HCT116 (cell line): ENCODE results near the gene GGTLC2. TPM values are rescaled to one million over a fixed set of nuclear protein-coding genes. Genes with fewer than 3 reads are reported as not detected.

Experiments used
- ATAC-seq: fragments of 200-7000 bp; cut with Tn5 transposase; 2 replicates; pipeline ENCODE4 v1.9.1; 2020; ENCODE audit warnings: mild to moderate bottlenecking, moderate library complexity
- BruUV-seq: library from RNA; stranded (reverse); fragments of 400-500 nt; replicated peaks from 2 replicates; lab custom pipeline; 2021; lab: Mats Ljungman, UMichigan
- CTCF ChIA-PET: fragments of 300-600 bp; sonication (Branson Sonifier 250); formaldehyde crosslinking; loops from one replicate; lab custom pipeline; 2021; ENCODE audit warnings: antibody characterized with exemption; lab: Charles Lee
- POLR2A ChIA-PET: fragments of 300-600, 350-600 bp; sonication (Branson Sonifier 250); formaldehyde crosslinking; loops from one replicate; lab custom pipeline; 2021; ENCODE audit warnings: antibody characterized with exemption; lab: Charles Lee
- RAD21 ChIA-PET, 2 experiments: fragments of 300-600 bp; sonication (Branson Sonifier 250); formaldehyde crosslinking; loops; one replicate each; lab custom pipeline; 2023; ENCODE audit warnings: low total read pairs in 2 of 2; ENCODE audit not compliant: uncharacterized antibody in 2 of 2, unreplicated experiment in 2 of 2, low non-redundant PET in 1 of 2; lab: Charles Lee
- DNase-seq: peaks from one replicate; pipeline ENCODE4 v3.0.0-alpha.2; 2010; ENCODE audit warnings: low read depth, low spot score
- H2AFZ ChIP-seq: fragments of 200-600 bp; shearing (Covaris generic), sonication (generic); 2 replicates; pipeline ENCODE4 v1.6.1; 2017; ENCODE audit warnings: low read depth, mixed run types, mixed read lengths, antibody characterized with exemption, low read length; ENCODE audit not compliant: poor library complexity, severe bottlenecking
- H3K27ac ChIP-seq: 2 replicates; pipeline ENCODE4 v1.5.1; 2012; ENCODE audit warnings: low read depth, low read length
- H3K27me3 ChIP-seq: fragments of 200-600 bp; sonication (generic); 2 replicates; pipeline ENCODE4 v1.6.1; 2016; ENCODE audit warnings: mixed run types, low read length, mixed read lengths; ENCODE audit not compliant: insufficient read depth
- H3K36me3 ChIP-seq, 2 experiments: fragments of 200-500 bp in 1 of 2; fragments of 200-600 bp in 1 of 2; sonication (Bioruptor generic) in 1 of 2; sonication (generic) in 1 of 2; 2 replicates each; pipeline versions ENCODE4 v1.5.1 to v1.6.1; 2014 to 2016; ENCODE audit warnings: low read length in 2 of 2, inconsistent platforms in 1 of 2, mixed read lengths in 1 of 2, mixed run types in 1 of 2; ENCODE audit not compliant: insufficient read depth in 2 of 2, control insufficient read depth in 1 of 2
- H3K4me1 ChIP-seq, 2 experiments: fragments of 200-600 bp in 1 of 2; sonication (generic) in 1 of 2; 2 replicates each; pipeline versions ENCODE4 v1.5.1 to v1.6.1; 2012 to 2017; ENCODE audit warnings: low read length in 2 of 2, inconsistent platforms in 1 of 2, mild to moderate bottlenecking in 1 of 2, mixed read lengths in 1 of 2, mixed run types in 1 of 2, moderate library complexity in 1 of 2; ENCODE audit not compliant: insufficient read depth in 2 of 2, control insufficient read depth in 1 of 2
- H3K4me2 ChIP-seq: fragments of 200-600 bp; sonication (generic); 2 replicates; pipeline ENCODE4 v1.6.1; 2017; ENCODE audit warnings: mixed run types, low read length, mixed read lengths
- H3K4me3 ChIP-seq, 2 experiments: fragments of 200-600 bp in 1 of 2; sonication (generic) in 1 of 2; replicated peaks in 1 of 2; 2 replicates each; pipeline ENCODE4 v1.5.1; 2011 to 2016; ENCODE audit warnings: low read length in 2 of 2, control low read depth in 1 of 2, low read depth in 1 of 2, mild to moderate bottlenecking in 1 of 2, mixed read lengths in 1 of 2, mixed run types in 1 of 2
- H3K79me2 ChIP-seq: fragments of 200-600 bp; sonication (generic); 2 replicates; pipeline ENCODE4 v1.6.1; 2017; ENCODE audit warnings: mild to moderate bottlenecking, mixed run types, low read length, moderate library complexity, mixed read lengths; ENCODE audit not compliant: insufficient read depth
- H3K9ac ChIP-seq: fragments of 200-600 bp; sonication (generic); 2 replicates; pipeline ENCODE4 v1.6.1; 2016; ENCODE audit warnings: low read length, mixed read lengths
- H3K9me2 ChIP-seq: fragments of 200-600 bp; sonication (generic), shearing (Covaris generic); 2 replicates; pipeline ENCODE4 v1.6.1; 2017; ENCODE audit warnings: mixed run types, mild to moderate bottlenecking, moderate library complexity; ENCODE audit not compliant: insufficient read depth
- H3K9me3 ChIP-seq, 2 experiments: fragments of 200-500 bp in 1 of 2; fragments of 200-600 bp in 1 of 2; sonication (Bioruptor generic) in 1 of 2; sonication (generic) in 1 of 2; 2 replicates each; pipeline ENCODE4 v1.6.1; 2014 to 2017; ENCODE audit warnings: low read length in 2 of 2, mixed read lengths in 2 of 2, inconsistent platforms in 1 of 2, low read depth in 1 of 2, mild to moderate bottlenecking in 1 of 2, mixed run types in 1 of 2, moderate library complexity in 1 of 2; ENCODE audit not compliant: control insufficient read depth in 1 of 2, insufficient read depth in 1 of 2
- H4K20me1 ChIP-seq: fragments of 200-600 bp; sonication (generic), shearing (Covaris generic); 2 replicates; pipeline ENCODE4 v1.6.1; 2017; ENCODE audit warnings: mixed run types, mild to moderate bottlenecking, moderate library complexity; ENCODE audit not compliant: insufficient read depth
- CBX3 ChIP-seq: IDR thresholded peaks from 2 replicates; pipeline ENCODE4 v1.6.1; 2012; ENCODE audit warnings: low read depth
- CTCF ChIP-seq, 3 experiments: fragments of 200-600 bp in 1 of 3; sonication (generic) in 1 of 3; IDR thresholded peaks in 2 of 3; conservative IDR thresholded peaks in 1 of 3; 2 replicates each; pipeline ENCODE4 v1.5.1; 2012 to 2017; ENCODE audit warnings: low read depth in 2 of 3, low read length in 2 of 3, antibody characterized with exemption in 1 of 3, borderline replicate concordance in 1 of 3, control low read depth in 1 of 3, mild to moderate bottlenecking in 1 of 3, mixed read lengths in 1 of 3, mixed run types in 1 of 3, moderate library complexity in 1 of 3; ENCODE audit not compliant: insufficient read depth in 1 of 3
- ELF1 ChIP-seq: IDR thresholded peaks from 2 replicates; pipeline ENCODE4 v1.6.1; 2012; ENCODE audit warnings: low read depth, borderline replicate concordance
- EZH2phosphoT487 ChIP-seq: fragments of 200-600 bp; IDR thresholded peaks from 2 replicates; pipeline ENCODE4 v1.6.1; 2018; ENCODE audit warnings: antibody characterized with exemption, borderline replicate concordance
- FOSL1 ChIP-seq: IDR thresholded peaks from 2 replicates; pipeline ENCODE4 v1.6.1; 2012; ENCODE audit warnings: low read depth
- JUND ChIP-seq: IDR thresholded peaks from 2 replicates; pipeline ENCODE4 v1.6.1; 2012
- POLR2AphosphoS5 ChIP-seq: IDR thresholded peaks from 2 replicates; pipeline ENCODE4 v1.6.1; 2011; ENCODE audit warnings: mild to moderate bottlenecking, low read depth, low read length, moderate library complexity
- RAD21 ChIP-seq: IDR thresholded peaks from 2 replicates; pipeline ENCODE4 v1.6.1; 2012; ENCODE audit warnings: low read depth, mild to moderate bottlenecking
- SP1 ChIP-seq: IDR thresholded peaks from 2 replicates; pipeline ENCODE4 v1.6.1; 2012; ENCODE audit warnings: low read depth
- SRF ChIP-seq: IDR thresholded peaks from 2 replicates; pipeline ENCODE4 v1.6.1; 2012; ENCODE audit warnings: low read depth
- ZBTB33 ChIP-seq: IDR thresholded peaks from 2 replicates; pipeline ENCODE4 v1.6.1; 2011; ENCODE audit warnings: mild to moderate bottlenecking, low read length, moderate library complexity; ENCODE audit not compliant: insufficient replicate concordance; ENCODE audit errors: extremely low read depth
- ZFX ChIP-seq: fragments of 450-650 bp; IDR thresholded peaks from 2 replicates; pipeline ENCODE4 v1.6.1; 2017
- intact Hi-C: fragments of 100-400 bp; cut with micrococcal nuclease; formaldehyde crosslinking; loops from 2 replicates; pipeline ENCODE4 v1.10.0; 2022
- total RNA-seq: library from RNA; stranded (reverse); gene quantifications from one replicate; pipeline ENCODE4 v1.2.1, GENCODE V29; 2021; ENCODE audit not compliant: unreplicated experiment
- TF ChIP-seq, protein P1 (sequence below): IDR thresholded peaks from 2 replicates; pipeline ENCODE4 v1.6.1; 2012; ENCODE audit warnings: low read depth

Gene GGTLC2
- total RNA-seq, 1 experiment from 2014 or later, result not detected

DNA sequence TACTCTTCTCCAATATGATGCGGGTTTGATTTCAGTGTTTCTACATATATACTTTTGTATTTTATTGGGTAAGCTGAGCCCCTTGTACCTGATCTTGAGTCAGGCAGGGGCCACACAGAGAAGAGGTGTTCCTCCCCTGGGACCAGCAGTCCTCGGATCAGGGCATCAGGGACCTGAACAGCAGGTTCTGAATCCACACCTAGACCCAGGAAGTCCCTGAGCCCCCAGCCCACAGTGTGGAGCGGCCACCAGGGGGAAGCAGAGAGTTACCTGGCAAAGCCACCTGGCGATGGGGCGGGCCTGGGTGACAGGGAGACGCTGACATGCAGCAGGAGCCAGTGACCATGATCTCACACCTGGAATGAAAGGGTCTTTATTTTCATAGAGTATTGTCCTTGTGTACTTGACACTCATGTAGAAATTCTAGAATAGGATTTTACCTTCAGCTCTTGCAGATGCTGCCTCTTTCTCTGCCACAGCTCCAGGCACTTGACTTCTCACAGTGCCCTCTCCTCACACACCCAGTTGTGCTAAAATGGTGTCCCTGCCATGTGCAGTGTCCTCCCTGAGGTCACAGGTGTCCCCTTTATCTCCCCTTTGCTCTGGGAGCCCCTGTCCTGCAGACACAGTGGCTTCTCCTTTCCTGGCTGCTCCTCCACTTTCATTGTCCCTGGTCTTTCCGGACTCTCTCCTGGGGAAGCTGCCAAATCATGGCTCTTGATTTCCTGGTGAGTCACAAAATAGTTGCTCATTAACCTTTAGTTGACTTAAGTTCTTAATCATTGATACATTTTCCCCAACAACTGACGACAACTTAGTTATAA is 48.5 kb downstream of the GGTLC2 start:
- no peak overlapping the region for H3K27ac ChIP-seq
- H3K9me3 ChIP-seq, result no peaks in the 10 kb centered on the region
- RAD21 ChIA-PET, result interaction anchor here (0.9 to 1.2 kb wide), 2 partner anchors 26 kb away, joined by 3 read pairs; no protein-coding TSS in a partner anchor
- CTCF ChIA-PET, result interaction anchor here (0.9 to 3.0 kb wide), 14 partner anchors 8 to 229 kb away, joined by 3 to 20 read pairs (median 7); no protein-coding TSS in a partner anchor
- no peak overlapping the region for H3K9ac ChIP-seq
- H3K27me3 ChIP-seq, result no peaks in the 10 kb centered on the region
- no peaks in the 10 kb centered on the region for H3K79me2 ChIP-seq
- ATAC-seq (peak; percentile 99), DNase-seq (no peak)
- peak overlapping the region; percentile 85 for H2AFZ ChIP-seq
- H3K9me2 ChIP-seq, result no peaks in the 10 kb centered on the region
- peak overlapping the region; percentile 75 for H3K4me2 ChIP-seq
- H3K4me3 ChIP-seq, result peak overlapping the region in 1 of 2 experiments; percentile 36; a peak in 2 of 4 replicates
- BruUV-seq, result no TSS peak
- intact Hi-C loops, result no loop called here
- TF ChIP-seq SRF (no peak), CBX3 (0 out of 2 replicates have a peak, but pooled peaks have one; percentile 40), ZFX (no peak), POLR2AphosphoS5 (no peak; the same call in 1 of the 2 replicates), EZH2phosphoT487 (no peak), SP1 (peak; percentile 31; the same call in 1 of the 2 replicates), RAD21 (peak; percentile 42), CTCF (IDR thresholded peaks at IDR 0.05 in 2 of 3, conservative IDR thresholded peaks at IDR 0.05 in 1 of 3; ENCODE audit: borderline replicate concordance in 1 of 3, insufficient read depth in 1 of 3, low read depth in 2 of 3, low read length in 2 of 3) (peak; percentile 69 to 98 (median 96); a peak in 5 of 6 replicates), JUND (peak; percentile 50; the same call in 1 of the 2 replicates), FOSL1 (peak; percentile 44; the same call in 1 of the 2 replicates), ZBTB33 (no peak), ELF1 (0 out of 2 replicates have a peak, but pooled peaks have one; percentile 4)
- TF ChIP-seq, protein P1, sequence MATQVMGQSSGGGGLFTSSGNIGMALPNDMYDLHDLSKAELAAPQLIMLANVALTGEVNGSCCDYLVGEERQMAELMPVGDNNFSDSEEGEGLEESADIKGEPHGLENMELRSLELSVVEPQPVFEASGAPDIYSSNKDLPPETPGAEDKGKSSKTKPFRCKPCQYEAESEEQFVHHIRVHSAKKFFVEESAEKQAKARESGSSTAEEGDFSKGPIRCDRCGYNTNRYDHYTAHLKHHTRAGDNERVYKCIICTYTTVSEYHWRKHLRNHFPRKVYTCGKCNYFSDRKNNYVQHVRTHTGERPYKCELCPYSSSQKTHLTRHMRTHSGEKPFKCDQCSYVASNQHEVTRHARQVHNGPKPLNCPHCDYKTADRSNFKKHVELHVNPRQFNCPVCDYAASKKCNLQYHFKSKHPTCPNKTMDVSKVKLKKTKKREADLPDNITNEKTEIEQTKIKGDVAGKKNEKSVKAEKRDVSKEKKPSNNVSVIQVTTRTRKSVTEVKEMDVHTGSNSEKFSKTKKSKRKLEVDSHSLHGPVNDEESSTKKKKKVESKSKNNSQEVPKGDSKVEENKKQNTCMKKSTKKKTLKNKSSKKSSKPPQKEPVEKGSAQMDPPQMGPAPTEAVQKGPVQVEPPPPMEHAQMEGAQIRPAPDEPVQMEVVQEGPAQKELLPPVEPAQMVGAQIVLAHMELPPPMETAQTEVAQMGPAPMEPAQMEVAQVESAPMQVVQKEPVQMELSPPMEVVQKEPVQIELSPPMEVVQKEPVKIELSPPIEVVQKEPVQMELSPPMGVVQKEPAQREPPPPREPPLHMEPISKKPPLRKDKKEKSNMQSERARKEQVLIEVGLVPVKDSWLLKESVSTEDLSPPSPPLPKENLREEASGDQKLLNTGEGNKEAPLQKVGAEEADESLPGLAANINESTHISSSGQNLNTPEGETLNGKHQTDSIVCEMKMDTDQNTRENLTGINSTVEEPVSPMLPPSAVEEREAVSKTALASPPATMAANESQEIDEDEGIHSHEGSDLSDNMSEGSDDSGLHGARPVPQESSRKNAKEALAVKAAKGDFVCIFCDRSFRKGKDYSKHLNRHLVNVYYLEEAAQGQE, result no peak
- H3K4me1 ChIP-seq, result peaks cover 10 to 24% of the 10 kb centered on the region in 2 experiments; a peak in 3 of 4 replicates
- POLR2A ChIA-PET, result no interaction called here
- H4K20me1 ChIP-seq, result no peaks in the 10 kb centered on the region
- no peaks in the 10 kb centered on the region for H3K36me3 ChIP-seq
